Left ventricle myocardium inferior (tissue), 1 donor: Measurements from ENCODE around the gene DLK1. TPM values are rescaled to one million over a fixed set of nuclear protein-coding genes. Genes with fewer than 3 reads are reported as not detected.

Experiments used
- DNase-seq: peaks from one replicate; pipeline ENCODE4 v3.0.0-alpha.2; 2020
- H3K27ac ChIP-seq: fragments of 200-600 bp; replicated peaks from 2 replicates; pipeline ENCODE4 v1.8.0; 2021
- H3K27me3 ChIP-seq: fragments of 200-600 bp; 2 replicates; pipeline ENCODE4 v1.8.0; 2021; ENCODE audit warnings: low read depth
- H3K36me3 ChIP-seq: fragments of 200-600 bp; 2 replicates; pipeline ENCODE4 v1.8.0; 2021
- H3K4me1 ChIP-seq: fragments of 200-600 bp; 2 replicates; pipeline ENCODE4 v1.8.0; 2021
- H3K4me3 ChIP-seq: fragments of 200-600 bp; 2 replicates; pipeline ENCODE4 v1.8.0; 2021; ENCODE audit warnings: mild to moderate bottlenecking, moderate library complexity
- H3K9me3 ChIP-seq: fragments of 200-600 bp; replicated peaks from 2 replicates; pipeline ENCODE4 v1.8.0; 2021
- intact Hi-C: fragments of 100-400 bp; cut with micrococcal nuclease; formaldehyde crosslinking; loops from one replicate; pipeline ENCODE4 v1.11.0; 2022
- total RNA-seq: library from RNA; stranded (reverse); fragmentation: NEBNext Ultra II Directional; extraction: Animal tissue kit (Norgen Biotek cat#: 25700); gene quantifications from one replicate; pipeline ENCODE4 v1.2.1, GENCODE V29; 2021
- TF ChIP-seq, protein P1 (sequence below): fragments of 200-600 bp; IDR thresholded peaks from 2 replicates; pipeline ENCODE4 v1.8.0; 2021; ENCODE audit warnings: antibody characterized with exemption, mild to moderate bottlenecking, borderline replicate concordance
- donor health status: DM: no; HTN: yes; CAD: no; lungs with severe emphysema.

The DLK1 gene
- total RNA-seq, 1 donor from 2014 or later = 2.8 TPM

DNA sequence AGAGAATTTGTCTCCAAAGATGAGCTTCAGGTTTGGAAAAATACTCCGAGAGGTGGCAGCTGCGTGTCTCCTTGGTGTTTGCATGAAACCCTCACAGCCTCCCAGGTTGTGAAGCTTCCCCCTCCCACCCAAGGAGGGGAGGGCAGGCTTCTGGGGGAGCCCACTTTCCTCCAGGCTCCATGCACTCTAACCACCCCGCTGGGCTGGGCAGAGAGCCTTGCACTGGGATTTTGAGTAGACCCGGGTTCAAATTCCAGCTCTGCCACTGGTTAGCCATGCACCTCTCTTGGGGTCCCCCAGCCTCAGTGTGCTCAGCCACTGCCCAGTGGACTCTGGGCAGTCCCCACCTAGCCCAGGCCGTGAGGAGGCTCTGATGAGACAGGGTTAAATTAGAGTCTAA lies 4.3 kb upstream of the DLK1 start:
- H3K27ac ChIP-seq = no peak overlapping the region
- H3K36me3 ChIP-seq = no peaks in the 10 kb centered on the region
- intact Hi-C loops = no loop called here
- TF ChIP-seq, protein P1, sequence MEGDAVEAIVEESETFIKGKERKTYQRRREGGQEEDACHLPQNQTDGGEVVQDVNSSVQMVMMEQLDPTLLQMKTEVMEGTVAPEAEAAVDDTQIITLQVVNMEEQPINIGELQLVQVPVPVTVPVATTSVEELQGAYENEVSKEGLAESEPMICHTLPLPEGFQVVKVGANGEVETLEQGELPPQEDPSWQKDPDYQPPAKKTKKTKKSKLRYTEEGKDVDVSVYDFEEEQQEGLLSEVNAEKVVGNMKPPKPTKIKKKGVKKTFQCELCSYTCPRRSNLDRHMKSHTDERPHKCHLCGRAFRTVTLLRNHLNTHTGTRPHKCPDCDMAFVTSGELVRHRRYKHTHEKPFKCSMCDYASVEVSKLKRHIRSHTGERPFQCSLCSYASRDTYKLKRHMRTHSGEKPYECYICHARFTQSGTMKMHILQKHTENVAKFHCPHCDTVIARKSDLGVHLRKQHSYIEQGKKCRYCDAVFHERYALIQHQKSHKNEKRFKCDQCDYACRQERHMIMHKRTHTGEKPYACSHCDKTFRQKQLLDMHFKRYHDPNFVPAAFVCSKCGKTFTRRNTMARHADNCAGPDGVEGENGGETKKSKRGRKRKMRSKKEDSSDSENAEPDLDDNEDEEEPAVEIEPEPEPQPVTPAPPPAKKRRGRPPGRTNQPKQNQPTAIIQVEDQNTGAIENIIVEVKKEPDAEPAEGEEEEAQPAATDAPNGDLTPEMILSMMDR = no peak
- peaks cover 100% of the 10 kb centered on the region for H3K27me3 ChIP-seq
- DNase-seq = no peak
- no peak overlapping the region for H3K4me3 ChIP-seq
- no peaks in the 10 kb centered on the region for H3K9me3 ChIP-seq
- no peaks in the 10 kb centered on the region for H3K4me1 ChIP-seq

DNA sequence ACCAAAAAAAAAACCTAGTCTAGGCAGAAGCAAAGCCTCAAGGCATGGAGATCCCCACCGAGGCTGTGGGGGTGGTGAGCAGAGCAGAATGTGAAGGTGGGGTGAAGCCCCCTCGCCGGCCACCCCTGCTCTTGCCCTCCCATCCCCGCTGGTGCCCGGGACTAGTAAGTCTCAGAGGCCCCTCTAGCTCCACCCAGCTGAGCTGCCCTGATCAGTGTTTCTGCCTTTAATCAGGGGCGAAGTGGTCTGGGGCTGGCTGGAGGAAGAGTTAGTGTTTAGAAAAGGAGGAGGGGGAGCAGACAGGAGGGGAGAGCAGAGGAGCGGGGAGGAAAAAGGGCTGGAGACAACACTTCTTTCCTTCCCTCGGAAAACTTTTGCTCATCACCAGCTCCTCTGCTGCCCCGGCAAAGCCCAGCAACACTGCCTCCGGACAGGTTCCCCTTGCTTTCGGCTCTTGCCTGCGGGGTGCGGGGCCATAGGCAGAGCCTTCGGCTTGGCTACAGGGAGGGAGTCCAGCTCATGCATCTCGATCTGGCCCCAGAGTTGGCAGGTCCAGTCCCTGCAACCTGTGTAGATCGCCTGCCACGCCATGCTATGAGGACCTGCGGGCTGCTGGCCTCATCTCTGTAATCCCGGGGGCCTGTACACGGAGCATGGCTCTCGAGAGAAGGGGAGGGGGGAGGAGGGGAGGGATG lies 3.4 kb upstream of the DLK1 start:
- H3K4me1 ChIP-seq = no peaks in the 10 kb centered on the region
- intact Hi-C loops = no loop called here
- TF ChIP-seq, protein P1 = no peak
- DNase-seq = no peak
- no peak overlapping the region for H3K27ac ChIP-seq
- no peaks in the 10 kb centered on the region for H3K9me3 ChIP-seq
- H3K36me3 ChIP-seq = no peaks in the 10 kb centered on the region
- H3K4me3 ChIP-seq = no peak overlapping the region
- peaks cover 100% of the 10 kb centered on the region for H3K27me3 ChIP-seq

DNA sequence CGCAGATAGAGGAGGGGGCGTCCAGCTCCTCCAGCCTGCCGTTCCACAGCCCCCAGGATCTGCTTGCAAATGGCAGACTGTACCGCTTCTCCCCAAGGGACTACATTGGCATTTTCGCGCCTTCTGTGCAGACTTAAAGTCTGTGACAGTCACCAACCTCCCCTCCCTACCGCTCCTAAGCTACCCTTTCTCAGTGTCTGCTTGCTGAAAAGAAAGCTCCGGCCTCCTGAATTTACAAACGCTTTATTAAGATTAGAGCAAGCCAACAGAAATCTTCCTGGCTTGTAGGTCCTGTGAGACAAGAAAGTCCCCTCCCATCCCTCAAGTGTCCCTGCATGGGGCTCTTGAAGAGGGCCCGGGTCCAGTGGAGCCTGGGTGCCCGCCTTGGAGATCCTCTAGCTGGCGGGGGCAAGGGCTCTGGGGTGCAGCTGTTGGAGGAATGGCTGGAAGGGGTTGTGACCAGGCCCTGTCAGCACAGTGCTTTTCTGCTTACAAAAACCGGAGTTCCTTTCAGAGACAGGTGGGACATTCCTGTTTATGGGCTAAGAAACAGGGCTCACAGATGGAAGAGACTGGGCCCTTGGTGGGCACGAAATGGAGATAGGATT lies 2.8 kb upstream of the DLK1 start:
- intact Hi-C loops = no loop called here
- H3K4me1 ChIP-seq = no peaks in the 10 kb centered on the region
- TF ChIP-seq, protein P1 = no peak
- H3K27ac ChIP-seq = no peak overlapping the region
- no peaks in the 10 kb centered on the region for H3K36me3 ChIP-seq
- peaks cover 100% of the 10 kb centered on the region for H3K27me3 ChIP-seq
- no peak overlapping the region for H3K4me3 ChIP-seq
- no peak for DNase-seq
- no peaks in the 10 kb centered on the region for H3K9me3 ChIP-seq

DNA sequence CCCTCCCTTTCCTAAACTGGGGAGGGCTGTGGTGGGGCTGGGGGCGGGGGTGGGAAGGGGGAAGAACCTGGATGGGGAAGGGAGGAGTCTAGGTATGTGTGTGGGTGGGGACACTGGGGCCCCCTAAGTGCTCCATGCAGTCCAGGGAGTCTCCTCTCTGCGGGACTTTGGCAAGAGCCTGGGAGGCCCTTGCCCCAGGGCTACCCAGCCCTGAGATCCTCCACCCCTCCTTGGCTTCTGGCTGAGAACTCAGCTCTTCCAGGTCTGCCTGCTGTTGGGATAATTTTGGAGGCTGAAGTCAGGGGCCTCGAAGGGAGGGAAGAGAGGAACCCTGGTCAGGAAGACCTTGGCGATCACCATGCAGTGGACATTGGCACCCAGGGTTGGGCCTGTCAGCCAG lies 2.2 kb upstream of the DLK1 start:
- Histone ChIP-seq H3K4me3 (no peak overlapping the region), H3K9me3 (no peaks in the 10 kb centered on the region), H3K27me3 (peaks cover 100% of the 10 kb centered on the region), H3K36me3 (no peaks in the 10 kb centered on the region), H3K4me1 (no peaks in the 10 kb centered on the region), H3K27ac (no peak overlapping the region)
- intact Hi-C loops = no loop called here
- DNase-seq = no peak
- TF ChIP-seq, protein P1 = no peak

DNA sequence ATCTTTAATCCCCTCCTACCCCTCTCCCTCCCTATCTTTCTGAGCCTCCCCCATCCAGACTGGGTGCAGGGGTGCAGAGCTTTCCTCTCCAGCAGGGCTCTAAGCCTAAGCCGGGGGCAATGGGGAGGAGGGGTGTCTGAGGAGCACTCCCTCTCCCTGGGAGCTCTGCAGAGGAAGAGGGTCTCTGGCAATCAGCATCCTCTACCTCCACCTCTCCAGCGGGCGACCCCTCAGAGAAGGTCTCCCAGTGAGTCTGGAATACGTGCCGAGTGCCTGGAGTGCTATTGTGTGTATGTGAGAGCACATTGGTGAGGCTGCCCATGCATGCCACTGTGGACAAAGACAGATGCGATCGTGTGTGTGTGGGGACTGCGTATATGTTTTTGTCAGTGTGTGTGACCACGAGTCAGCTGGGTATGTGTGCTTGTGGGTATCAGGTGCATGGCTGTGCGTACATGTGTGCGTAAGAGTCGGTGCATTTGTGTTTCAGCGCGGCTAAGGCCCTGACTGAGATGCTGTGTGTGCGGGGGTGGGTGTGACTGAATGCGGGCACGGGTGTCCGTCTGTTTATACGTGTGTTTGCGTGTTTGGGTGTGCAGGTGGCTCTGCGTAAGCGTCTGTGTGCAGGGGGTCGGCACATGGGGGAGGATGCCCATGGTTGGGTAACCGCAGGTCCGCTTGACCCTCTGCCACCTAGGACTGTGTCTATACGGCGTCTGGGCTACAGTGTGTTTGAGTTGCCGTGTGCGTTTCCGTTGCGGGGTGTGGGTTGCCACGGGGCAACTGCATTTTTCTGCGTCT lies 905 bp upstream of the DLK1 start:
- no peaks in the 10 kb centered on the region for H3K9me3 ChIP-seq
- no peak for DNase-seq
- no peaks in the 10 kb centered on the region for H3K4me1 ChIP-seq
- H3K4me3 ChIP-seq = no peak overlapping the region
- intact Hi-C loops = no loop called here
- H3K27ac ChIP-seq = no peak overlapping the region
- TF ChIP-seq, protein P1 = no peak
- no peaks in the 10 kb centered on the region for H3K36me3 ChIP-seq
- peaks cover 100% of the 10 kb centered on the region for H3K27me3 ChIP-seq
